Measurements from ENCODE around the gene RAN. TPM values are rescaled to one million over a fixed set of nuclear protein-coding genes. Genes with fewer than 3 reads are reported as not detected.

RAN gene
- total and polyA plus RNA-seq, 9 of the 15 experiments (the other 6 are each of a cell fraction or from before 2014, with no cell fraction given), result 1,687 to 3,820 (median 2,300) TPM

GRCh38 chr12:130871286-130872178, at the start of gene RAN (continued):
- TF ChIP-seq ZNF695 (CRISPR knock-in tag; IDR thresholded peaks at IDR 0.05) (no peak), SMAD2 (IDR thresholded peaks at IDR 0.05; ENCODE audit: low read depth, low read length) (no peak), BCL6 (CRISPR knock-in tag; IDR thresholded peaks at IDR 0.05) (no peak), MTA2 (IDR thresholded peaks at IDR 0.05; ENCODE audit: low read depth) (no peak), ZNF609 (CRISPR knock-in tag; IDR thresholded peaks at IDR 0.05; ENCODE audit: borderline replicate concordance) (peak; percentile 49; the same call in 1 of the 2 replicates), CSDE1 (IDR thresholded peaks at IDR 0.05) (no peak), RERE (CRISPR knock-in tag; IDR thresholded peaks at IDR 0.05; ENCODE audit: borderline replicate concordance) (no peak), RHOXF2B (CRISPR knock-in tag; conservative IDR thresholded peaks at IDR 0.05) (no peak), ZNF253 (CRISPR knock-in tag; conservative IDR thresholded peaks at IDR 0.05) (no peak), MIER1 (IDR thresholded peaks at IDR 0.05; ENCODE audit: low read depth) (0 out of 2 replicates have a peak, but pooled peaks have one; percentile 42), RB1 (IDR thresholded peaks at IDR 0.05; ENCODE audit: low read depth) (peak; percentile 72), CBX8 (IDR thresholded peaks at IDR 0.05; ENCODE audit: borderline replicate concordance, extremely low read depth, low read depth, low read length, poor library complexity, severe bottlenecking) (no peak), CEBPG (CRISPR knock-in tag; IDR thresholded peaks at IDR 0.05) (no peak), CEBPG (tag; conservative IDR thresholded peaks at IDR 0.05 in 1 of 2, IDR thresholded peaks at IDR 0.05 in 1 of 2) (peak; percentile 19 to 64; a peak in 2 of 4 replicates), RAD21 (CRISPR knock-in tag; conservative IDR thresholded peaks at IDR 0.05 in 1 of 2, IDR thresholded peaks at IDR 0.05 in 1 of 2) (no peak), ELF1 (tag; IDR thresholded peaks at IDR 0.05) (peak; percentile 1; the same call in 1 of the 2 replicates)

Measured in K562 (cell line).